ENCODE results near the gene STOM.

The STOM gene

GRCh38 chr9:121289772-121290370 is 80.2 kb downstream of the STOM start:
- H3K4ac ChIP-seq (ENCODE audit: low read length): no peak overlapping the region
- DNase-seq (ENCODE audit: low spot score): no peak
- H3K9me3 ChIP-seq (replicated peaks in 1 of 2; ENCODE audit: control insufficient read depth in 2 of 2, insufficient read depth in 1 of 2, low read depth in 1 of 2, low read length in 2 of 2): no peaks in the 10 kb centered on the region
- H3K14ac ChIP-seq (ENCODE audit: low read length): no peak overlapping the region
- peak overlapping the region; percentile 53 for H2BK12ac ChIP-seq (ENCODE audit: low read length)
- H3K4me1 ChIP-seq (ENCODE audit: control insufficient read depth in 2 of 2, insufficient read depth in 1 of 2, low read depth in 1 of 2, low read length in 2 of 2): peaks cover 41% of the 10 kb centered on the region in 2 donors
- WGBS, 2 donors (ENCODE audit: extremely low coverage in 2 of 2, insufficient read length in 2 of 2, insufficient replicate concordance in 1 of 2): no CpG with 5 or more reads among the region's 7 CpGs
- H3K18ac ChIP-seq (ENCODE audit: low read length): peak overlapping the region; percentile 3
- peak overlapping the region; percentile 56 for H3K23ac ChIP-seq (ENCODE audit: low read depth, low read length, poor library complexity)
- H2BK15ac ChIP-seq (ENCODE audit: low read length): peak overlapping the region; percentile 55
- H3K36me3 ChIP-seq (replicated peaks in 1 of 2; ENCODE audit: control insufficient read depth in 2 of 2, insufficient read depth in 2 of 2, low read length in 2 of 2): no peaks in the 10 kb centered on the region
- no peaks in the 10 kb centered on the region for H3K27me3 ChIP-seq (ENCODE audit: control insufficient read depth in 3 of 3, insufficient read depth in 3 of 3, low read depth in 1 of 3, low read length in 3 of 3)
- no peak overlapping the region for H4K91ac ChIP-seq (ENCODE audit: low read depth, low read length, poor library complexity)
- no peak overlapping the region for H3K4me3 ChIP-seq (ENCODE audit: low read length in 2 of 2)
- no peak overlapping the region for H4K8ac ChIP-seq (ENCODE audit: low read depth, low read length)
- no peak overlapping the region for H2AFZ ChIP-seq (ENCODE audit: low read length)
- no peaks in the 10 kb centered on the region for H3K79me1 ChIP-seq (ENCODE audit: low read depth, low read length)
- peak overlapping the region; percentile 81 for H2AK5ac ChIP-seq (ENCODE audit: low read depth, low read length)
- H3K27ac ChIP-seq (replicated peaks; ENCODE audit: low read length): peak overlapping the region; percentile 49
- peak overlapping the region; percentile 55 for H2BK5ac ChIP-seq (ENCODE audit: low read length)
- H3K4me2 ChIP-seq (ENCODE audit: insufficient read depth, low read length, poor library complexity, severe bottlenecking): peak overlapping the region; percentile 19
- peak overlapping the region; percentile 3 for H3K9ac ChIP-seq (ENCODE audit: low read depth, low read length, poor library complexity)
- no peak overlapping the region for H2BK120ac ChIP-seq (ENCODE audit: low read depth, low read length)

- H3K4ac ChIP-seq (ENCODE audit: low read length): no peak overlapping the region
- H3K4me2 ChIP-seq (ENCODE audit: insufficient read depth, low read length, poor library complexity, severe bottlenecking): peak overlapping the region; percentile 19
- peak; percentile 45 for DNase-seq (ENCODE audit: low spot score)
- peaks cover 41 to 46% of the 10 kb centered on the region in 2 donors for H3K4me1 ChIP-seq (ENCODE audit: control insufficient read depth in 2 of 2, insufficient read depth in 1 of 2, low read depth in 1 of 2, low read length in 2 of 2)
- H4K91ac ChIP-seq (ENCODE audit: low read depth, low read length, poor library complexity): no peak overlapping the region
- WGBS, 2 donors (ENCODE audit: extremely low coverage in 2 of 2, insufficient read length in 2 of 2, insufficient replicate concordance in 1 of 2): no CpG with 5 or more reads among the region's 10 CpGs
- no peak overlapping the region for H3K9ac ChIP-seq (ENCODE audit: low read depth, low read length, poor library complexity)
- no peaks in the 10 kb centered on the region for H3K27me3 ChIP-seq (ENCODE audit: control insufficient read depth in 3 of 3, insufficient read depth in 3 of 3, low read depth in 1 of 3, low read length in 3 of 3)
- peak overlapping the region; percentile 39 for H3K18ac ChIP-seq (ENCODE audit: low read length)
- no peaks in the 10 kb centered on the region for H3K9me3 ChIP-seq (replicated peaks in 1 of 2; ENCODE audit: control insufficient read depth in 2 of 2, insufficient read depth in 1 of 2, low read depth in 1 of 2, low read length in 2 of 2)
- no peak overlapping the region for H2BK120ac ChIP-seq (ENCODE audit: low read depth, low read length)
- no peak overlapping the region for H3K14ac ChIP-seq (ENCODE audit: low read length)
- H2BK12ac ChIP-seq (ENCODE audit: low read length): peak overlapping the region; percentile 53
- H2BK15ac ChIP-seq (ENCODE audit: low read length): peak overlapping the region; percentile 55
- H3K79me1 ChIP-seq (ENCODE audit: low read depth, low read length): no peaks in the 10 kb centered on the region
- H3K23ac ChIP-seq (ENCODE audit: low read depth, low read length, poor library complexity): peak overlapping the region; percentile 56
- H3K36me3 ChIP-seq (replicated peaks in 1 of 2; ENCODE audit: control insufficient read depth in 2 of 2, insufficient read depth in 2 of 2, low read length in 2 of 2): no peaks in the 10 kb centered on the region
- peak overlapping the region; percentile 55 for H2BK5ac ChIP-seq (ENCODE audit: low read length)
- H3K27ac ChIP-seq (replicated peaks; ENCODE audit: low read length): peak overlapping the region; percentile 49
- H2AK5ac ChIP-seq (ENCODE audit: low read depth, low read length): peak overlapping the region; percentile 81
- no peak overlapping the region for H4K8ac ChIP-seq (ENCODE audit: low read depth, low read length)
- H3K4me3 ChIP-seq (ENCODE audit: low read length in 2 of 2): no peak overlapping the region
- peak overlapping the region; percentile 71 for H2AFZ ChIP-seq (ENCODE audit: low read length)
Observed at GRCh38 chr9:121289026-121289771, 80.9 kb downstream of the STOM start.
